CD14-positive monocyte (primary cell): ENCODE measurements around the gene DLX6. TPM values are rescaled to one million over a fixed set of nuclear protein-coding genes. Genes with fewer than 3 reads are reported as not detected.

Source experiments
- DNase-seq, 3 donors: peaks; one replicate each; pipeline ENCODE4 v3.0.0-alpha.2; 2011 to 2022
- H2AFZ ChIP-seq: 2 replicates; pipeline ENCODE4 v1.6.0; 2012; ENCODE audit warnings: mild to moderate bottlenecking, low read depth, low read length, inconsistent platforms; ENCODE audit not compliant: insufficient read depth, poor library complexity, severe bottlenecking
- H3K27ac ChIP-seq, 2 donors: 1 replicate in 1 of 2; 2 replicates in 1 of 2; pipeline ENCODE4 v1.5.1; 2012 to 2013; ENCODE audit warnings: low read length in 2 of 2, control low read depth in 1 of 2, inconsistent platforms in 1 of 2, low read depth in 1 of 2, mild to moderate bottlenecking in 1 of 2
- H3K27me3 ChIP-seq, 2 donors: one replicate each; pipeline versions ENCODE4 v1.6.0 to v1.6.1; 2011 to 2013; ENCODE audit warnings: low read length in 2 of 2; ENCODE audit not compliant: control insufficient read depth in 2 of 2, insufficient read depth in 2 of 2
- H3K36me3 ChIP-seq, 2 donors: replicated peaks in 1 of 2; 1 replicate in 1 of 2; 2 replicates in 1 of 2; pipeline versions ENCODE4 v1.5.1 to v1.6.1; 2012 to 2013; ENCODE audit warnings: low read length in 2 of 2, control low read depth in 1 of 2, inconsistent platforms in 1 of 2, mild to moderate bottlenecking in 1 of 2; ENCODE audit not compliant: insufficient read depth in 2 of 2, control insufficient read depth in 1 of 2
- H3K4me1 ChIP-seq, 2 donors: 1 replicate in 1 of 2; 2 replicates in 1 of 2; pipeline versions ENCODE4 v1.5.1 to v1.6.1; 2012 to 2013; ENCODE audit warnings: low read length in 2 of 2, control low read depth in 1 of 2, inconsistent platforms in 1 of 2, mild to moderate bottlenecking in 1 of 2, moderate library complexity in 1 of 2; ENCODE audit not compliant: insufficient read depth in 2 of 2, control insufficient read depth in 1 of 2
- H3K4me2 ChIP-seq: replicated peaks from 2 replicates; pipeline ENCODE3; 2012; ENCODE audit warnings: low read length, moderate library complexity, mild to moderate bottlenecking; ENCODE audit not compliant: poor library complexity, severe bottlenecking; ENCODE audit errors: extremely low read depth
- H3K4me3 ChIP-seq, 3 experiments: fragments of 200-600 bp in 1 of 3; sonication (generic) in 1 of 3; replicated peaks in 1 of 3; 1 replicate in 2 of 3; 2 replicates in 1 of 3; pipeline ENCODE4 v1.5.1; 2011 to 2013; ENCODE audit warnings: low read length in 3 of 3, mild to moderate bottlenecking in 3 of 3, control low read depth in 2 of 3, low read depth in 2 of 3, inconsistent platforms in 1 of 3, moderate library complexity in 1 of 3
- H3K79me2 ChIP-seq: 2 replicates; pipeline ENCODE4 v1.6.0; 2012; ENCODE audit warnings: mild to moderate bottlenecking, control low read depth, inconsistent platforms, low read length, moderate library complexity; ENCODE audit not compliant: insufficient read depth
- H3K9ac ChIP-seq: 2 replicates; pipeline ENCODE4 v1.6.0; 2017; ENCODE audit warnings: low read length, mild to moderate bottlenecking; ENCODE audit not compliant: insufficient read depth, poor library complexity, severe bottlenecking
- H3K9me3 ChIP-seq, 2 donors: replicated peaks in 1 of 2; 1 replicate in 1 of 2; 2 replicates in 1 of 2; pipeline versions ENCODE4 v1.5.1 to v1.6.1; 2012 to 2013; ENCODE audit warnings: low read length in 2 of 2, control low read depth in 1 of 2; ENCODE audit not compliant: control insufficient read depth in 1 of 2, insufficient read depth in 1 of 2
- H4K20me1 ChIP-seq: 2 replicates; pipeline ENCODE4 v1.6.0; 2012; ENCODE audit warnings: mild to moderate bottlenecking, low read length, control low read depth, moderate library complexity; ENCODE audit not compliant: insufficient read depth
- H3K27ac Mint-ChIP-seq, 7 donors: one replicate each; pipeline ENCODE4 v1.8.0; 2020; ENCODE audit warnings: mild to moderate bottlenecking in 7 of 7, mixed read lengths in 7 of 7, moderate library complexity in 6 of 7, inconsistent platforms in 2 of 7
- H3K27me3 Mint-ChIP-seq, 3 donors: one replicate each; pipeline ENCODE4 v1.8.0; 2021 to 2022; ENCODE audit warnings: low read depth in 3 of 3, mild to moderate bottlenecking in 3 of 3, mixed read lengths in 3 of 3, moderate library complexity in 3 of 3, inconsistent platforms in 1 of 3
- H3K36me3 Mint-ChIP-seq, 2 donors: one replicate each; pipeline ENCODE4 v1.8.0; 2020; ENCODE audit warnings: mixed read lengths in 2 of 2, inconsistent platforms in 1 of 2, mild to moderate bottlenecking in 1 of 2
- H3K4me1 Mint-ChIP-seq: one replicate; pipeline ENCODE4 v1.8.0; 2020; ENCODE audit warnings: mild to moderate bottlenecking, mixed read lengths
- H3K4me3 Mint-ChIP-seq, 2 donors: one replicate each; pipeline ENCODE4 v1.8.0; 2020; ENCODE audit warnings: mild to moderate bottlenecking in 2 of 2, mixed read lengths in 2 of 2, moderate library complexity in 1 of 2
- H3K9me3 Mint-ChIP-seq, 7 donors: one replicate each; pipeline ENCODE4 v1.8.0; 2020 to 2022; ENCODE audit warnings: mixed read lengths in 7 of 7, mild to moderate bottlenecking in 6 of 7, moderate library complexity in 6 of 7, inconsistent platforms in 2 of 7
- WGBS: methylation state at CpG from one replicate; pipeline ENCODE4 v1.1.5; 2013; ENCODE audit warnings: missing lambda C conversion rate; ENCODE audit not compliant: insufficient coverage; 5-methylcytosine and 5-hydroxymethylcytosine counted together
- intact Hi-C, 2 donors: fragments of 100-400 bp; cut with micrococcal nuclease; formaldehyde crosslinking; loops; one replicate each; pipeline versions ENCODE4 v1.15.0 to v1.15.1; 2023
- polyA plus RNA-seq, 3 donors: library from polyadenylated mRNA; depleted of rRNA in 1 of 3; unstranded in 2 of 3; stranded (reverse) in 1 of 3; fragments of 300-500 nt in 2 of 3; fragments of >200 nt in 1 of 3; fragmentation: Illumina TruSeq in 2 of 3; gene quantifications; 1 replicate in 2 of 3; 2 replicates in 1 of 3; pipeline ENCODE4 v1.2.3, GENCODE V29; 2012 to 2021
- TF ChIP-seq, protein P1 (sequence below): fragments of 200-600 bp; IDR thresholded peaks from one replicate; pipeline ENCODE4 v1.8.0; 2022; ENCODE audit warnings: antibody characterized with exemption, mild to moderate bottlenecking

The DLX6 gene
- polyA plus RNA-seq, 3 donors: not detected

DNA sequence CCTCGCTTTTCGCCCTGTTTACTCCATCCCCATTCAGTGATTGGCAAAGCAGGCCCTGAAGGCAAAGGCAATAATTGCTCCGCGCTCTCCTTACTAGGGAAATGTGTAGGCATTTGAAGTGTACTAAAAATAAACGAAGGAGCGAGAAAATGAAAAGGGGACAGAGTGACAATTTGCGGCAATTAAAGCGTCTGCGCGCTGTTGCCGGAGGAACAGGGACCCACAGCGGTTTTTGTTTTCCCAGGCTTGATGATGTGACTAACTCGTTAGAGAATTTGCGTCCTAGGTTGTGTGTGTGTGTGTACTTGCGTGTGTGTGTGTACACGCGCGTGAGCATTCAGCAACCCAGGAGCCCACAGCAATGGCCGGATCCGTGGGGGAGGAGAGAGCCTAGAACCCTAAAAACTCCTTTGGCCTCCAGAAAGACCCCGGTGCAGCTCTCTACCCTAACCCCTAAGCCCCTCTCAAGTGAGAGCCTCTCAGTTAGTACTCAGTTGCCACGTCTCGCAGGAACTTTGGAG is 7.8 kb upstream of the DLX6 start:
- Mint-ChIP-seq H3K4me1 (peaks cover 5% of the 10 kb centered on the region), H3K4me3 (peak overlapping the region in 1 of 2 donors; percentile 49), H3K27me3 (peaks cover 97 to 100% (median 100%) of the 10 kb centered on the region in 3 donors), H3K9me3 (peaks cover 3 to 45% (median 23%) of the 10 kb centered on the region in 7 donors), H3K27ac (no peak overlapping the region), H3K36me3 (peaks cover 0 to 8% of the 10 kb centered on the region in 2 donors)
- Histone ChIP-seq H3K27me3 (peaks cover 93 to 97% of the 10 kb centered on the region in 2 donors), H3K4me2 (no peak overlapping the region), H4K20me1 (no peaks in the 10 kb centered on the region), H3K9ac (no peak overlapping the region), H3K79me2 (no peaks in the 10 kb centered on the region), H3K4me1 (no peaks in the 10 kb centered on the region), H2AFZ (no peak overlapping the region), H3K9me3 (peaks cover 3 to 78% of the 10 kb centered on the region in 2 donors), H3K36me3 (no peaks in the 10 kb centered on the region), H3K27ac (no peak overlapping the region), H3K4me3 (no peak overlapping the region)
- no peak for DNase-seq
- TF ChIP-seq, protein P1, sequence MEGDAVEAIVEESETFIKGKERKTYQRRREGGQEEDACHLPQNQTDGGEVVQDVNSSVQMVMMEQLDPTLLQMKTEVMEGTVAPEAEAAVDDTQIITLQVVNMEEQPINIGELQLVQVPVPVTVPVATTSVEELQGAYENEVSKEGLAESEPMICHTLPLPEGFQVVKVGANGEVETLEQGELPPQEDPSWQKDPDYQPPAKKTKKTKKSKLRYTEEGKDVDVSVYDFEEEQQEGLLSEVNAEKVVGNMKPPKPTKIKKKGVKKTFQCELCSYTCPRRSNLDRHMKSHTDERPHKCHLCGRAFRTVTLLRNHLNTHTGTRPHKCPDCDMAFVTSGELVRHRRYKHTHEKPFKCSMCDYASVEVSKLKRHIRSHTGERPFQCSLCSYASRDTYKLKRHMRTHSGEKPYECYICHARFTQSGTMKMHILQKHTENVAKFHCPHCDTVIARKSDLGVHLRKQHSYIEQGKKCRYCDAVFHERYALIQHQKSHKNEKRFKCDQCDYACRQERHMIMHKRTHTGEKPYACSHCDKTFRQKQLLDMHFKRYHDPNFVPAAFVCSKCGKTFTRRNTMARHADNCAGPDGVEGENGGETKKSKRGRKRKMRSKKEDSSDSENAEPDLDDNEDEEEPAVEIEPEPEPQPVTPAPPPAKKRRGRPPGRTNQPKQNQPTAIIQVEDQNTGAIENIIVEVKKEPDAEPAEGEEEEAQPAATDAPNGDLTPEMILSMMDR: no peak
- intact Hi-C loops: no loop called here
- WGBS: 8% methylated on average over 12 of the region's 23 CpGs

DNA sequence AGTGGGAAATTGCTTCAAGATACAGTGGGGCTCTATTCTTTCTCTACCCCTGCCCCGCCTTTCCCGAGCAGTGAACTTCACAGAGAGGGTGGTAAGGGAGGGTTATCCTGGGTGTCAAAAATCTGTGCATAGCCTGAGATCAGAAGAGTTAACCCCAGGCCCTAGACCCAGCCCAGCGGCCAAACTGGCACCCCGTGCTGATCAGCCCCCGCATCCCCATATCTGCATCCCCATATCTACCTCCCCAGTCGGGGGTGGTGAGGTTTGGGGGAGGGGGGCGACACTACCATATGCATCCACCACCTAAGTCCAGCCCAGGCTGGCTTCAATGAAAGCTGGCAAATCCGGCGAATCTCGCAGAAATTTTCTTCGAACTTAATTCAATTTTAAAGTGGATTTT is 7.0 kb upstream of the DLX6 start:
- peaks cover 93 to 97% of the 10 kb centered on the region in 2 donors for H3K27me3 ChIP-seq
- peaks cover 3 to 78% of the 10 kb centered on the region in 2 donors for H3K9me3 ChIP-seq
- H3K4me3 ChIP-seq: no peak overlapping the region
- Mint-ChIP-seq H3K4me3 (peak overlapping the region in 1 of 2 donors; percentile 84), H3K27ac (no peak overlapping the region), H3K27me3 (peaks cover 97 to 100% (median 100%) of the 10 kb centered on the region in 3 donors), H3K36me3 (peaks cover 0 to 9% of the 10 kb centered on the region in 2 donors), H3K4me1 (no peaks in the 10 kb centered on the region), H3K9me3 (peaks cover 0 to 42% (median 16%) of the 10 kb centered on the region in 7 donors)
- H3K27ac ChIP-seq: no peak overlapping the region
- H4K20me1 ChIP-seq: no peaks in the 10 kb centered on the region
- intact Hi-C loops: no loop called here
- no peak overlapping the region for H3K4me2 ChIP-seq
- DNase-seq: no peak
- no peak overlapping the region for H3K9ac ChIP-seq
- no peaks in the 10 kb centered on the region for H3K36me3 ChIP-seq
- TF ChIP-seq, protein P1: no peak
- no peaks in the 10 kb centered on the region for H3K4me1 ChIP-seq
- H3K79me2 ChIP-seq: no peaks in the 10 kb centered on the region
- 10% methylated on average over 4 of the region's 11 CpGs for WGBS
- H2AFZ ChIP-seq: no peak overlapping the region
